ENCODE measurements around the gene ATP5F1E.

Gene ATP5F1E

GRCh38 chr20:59005523-59006166 is 26.5 kb downstream of the ATP5F1E start:
- no peak for DNase-seq (ENCODE audit: low read depth in 3 of 3)

GRCh38 chr20:59004763-59005522 is 27.2 kb downstream of the ATP5F1E start:
- DNase-seq (ENCODE audit: low read depth in 3 of 3), result peak in 1 of 3 donors; percentile 10

GRCh38 chr20:59004493-59004762 is 27.7 kb downstream of the ATP5F1E start:
- DNase-seq (ENCODE audit: low read depth in 3 of 3), result peak in 1 of 3 donors; percentile 37

- DNase-seq (ENCODE audit: low read depth in 3 of 3), result no peak
These were observed 28.2 kb downstream of the ATP5F1E start for GRCh38 chr20:59003836-59004492.

- DNase-seq (ENCODE audit: low read depth in 3 of 3), result no peak
These were observed 29.2 kb downstream of the ATP5F1E start for GRCh38 chr20:59002874-59003399.

GRCh38 chr20:59002388-59002787 is 29.7 kb downstream of the ATP5F1E start:
- DNase-seq (ENCODE audit: low read depth in 3 of 3), result no peak

GRCh38 chr20:59001449-59002171 is 30.5 kb downstream of the ATP5F1E start:
- no peak for DNase-seq (ENCODE audit: low read depth in 3 of 3)

- DNase-seq (ENCODE audit: low read depth in 3 of 3), result no peak
These were observed 31.1 kb downstream of the ATP5F1E start for GRCh38 chr20:59001068-59001448.

- no peak for DNase-seq (ENCODE audit: low read depth in 3 of 3)
These were observed 31.8 kb downstream of the ATP5F1E start for GRCh38 chr20:59000326-59000725.

GRCh38 chr20:58998656-58999055 is 33.5 kb downstream of the ATP5F1E start:
- DNase-seq (ENCODE audit: low read depth in 3 of 3), result no peak

- no peak for DNase-seq (ENCODE audit: low read depth in 3 of 3)
These were observed 34.9 kb downstream of the ATP5F1E start for GRCh38 chr20:58997141-58997770.

GRCh38 chr20:58996226-58996611 is 35.9 kb downstream of the ATP5F1E start:
- no peak for DNase-seq (ENCODE audit: low read depth in 3 of 3)

GRCh38 chr20:58995461-58996225 is 36.5 kb downstream of the ATP5F1E start:
- DNase-seq (ENCODE audit: low read depth in 3 of 3), result no peak

GRCh38 chr20:58994390-58995159 is 37.6 kb downstream of the ATP5F1E start:
- DNase-seq (ENCODE audit: low read depth in 3 of 3), result no peak

- DNase-seq (ENCODE audit: low read depth in 3 of 3), result no peak
These were observed 38.5 kb downstream of the ATP5F1E start for GRCh38 chr20:58993332-58994248.

- DNase-seq (ENCODE audit: low read depth in 3 of 3), result no peak
These were observed 39.2 kb downstream of the ATP5F1E start for GRCh38 chr20:58992911-58993310.

GRCh38 chr20:58991715-58992114 is 40.4 kb downstream of the ATP5F1E start:
- no peak for DNase-seq (ENCODE audit: low read depth in 3 of 3)

- no peak for DNase-seq (ENCODE audit: low read depth in 3 of 3)
These were observed 41.3 kb downstream of the ATP5F1E start for GRCh38 chr20:58990651-58991445.

All from stimulated activated CD4-positive, alpha-beta T cell treated with anti-CD3 and anti-CD28 coated beads, TNF-alpha, amount 100 ng/mL, for 48 hours (primary cell).